Stimulated activated CD8-positive, alpha-beta memory T cell treated with anti-CD3 and anti-CD28 coated beads, Interleukin-4, amount 100 ng/mL, for 4 hours (primary cell): ENCODE measurements around the gene CTNND2.
"Not testable (repeated sequence)": the region's sequence is repeated elsewhere in the genome, so short reads cannot be mapped to it uniquely, and the experiment has no call there.

Experiments used
- DNase-seq, 2 donors: peaks; one replicate each; pipeline ENCODE4 v3.0.0-alpha.2; 2020; ENCODE audit warnings: low read depth in 2 of 2, low spot score in 1 of 2

Gene CTNND2

DNA sequence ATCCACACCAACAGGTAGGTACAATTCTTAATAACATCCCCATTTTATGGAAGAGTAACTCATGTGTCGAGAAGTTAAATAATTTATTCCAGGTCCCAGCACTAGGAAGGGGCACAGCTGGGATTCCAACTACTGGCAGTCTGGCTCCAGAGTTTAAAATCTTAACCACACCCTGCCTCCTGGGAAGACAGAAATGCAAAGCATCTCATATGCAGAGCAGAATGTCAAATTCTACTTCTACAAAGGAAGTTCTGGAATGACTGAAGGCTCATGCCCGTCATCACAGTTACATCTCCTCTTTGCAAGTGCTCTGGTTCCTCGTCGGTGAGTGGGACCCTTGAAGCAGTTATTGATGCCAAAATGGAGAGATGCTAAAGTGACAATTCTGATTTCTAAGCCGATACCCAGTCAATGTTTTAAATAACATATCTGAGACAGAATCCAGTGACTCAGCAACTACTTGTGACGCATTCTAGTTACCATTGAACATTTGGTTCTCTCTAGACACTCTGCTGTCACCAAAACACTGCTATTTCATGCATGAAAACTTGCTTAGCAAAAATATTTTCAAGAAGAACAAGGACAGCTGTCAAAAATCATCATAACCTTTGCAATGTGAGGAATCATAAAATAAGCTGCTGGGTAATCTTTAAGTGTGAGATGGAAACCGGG is 412.7 kb downstream of the CTNND2 start:
- DNase-seq, result no peak

DNA sequence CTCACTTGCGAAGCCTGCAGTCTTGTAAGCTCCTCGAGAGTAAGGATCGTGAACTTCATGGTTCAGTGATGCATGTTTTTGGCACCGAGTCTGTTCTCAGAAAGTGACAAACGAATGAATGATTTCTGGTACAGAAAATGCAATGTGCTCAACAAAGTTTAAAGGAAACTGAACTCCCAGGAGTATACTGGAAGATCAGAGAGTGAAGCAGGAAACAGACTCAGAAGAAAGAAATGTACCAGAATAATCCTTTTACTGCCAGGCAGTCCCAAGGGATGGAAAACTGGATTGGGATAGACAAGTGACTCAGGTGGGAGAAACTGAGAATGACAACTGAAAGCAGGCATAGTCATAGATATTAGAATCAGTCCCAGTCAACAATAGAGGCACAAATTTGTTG is 420.6 kb downstream of the CTNND2 start:
- DNase-seq, result no peak

DNA sequence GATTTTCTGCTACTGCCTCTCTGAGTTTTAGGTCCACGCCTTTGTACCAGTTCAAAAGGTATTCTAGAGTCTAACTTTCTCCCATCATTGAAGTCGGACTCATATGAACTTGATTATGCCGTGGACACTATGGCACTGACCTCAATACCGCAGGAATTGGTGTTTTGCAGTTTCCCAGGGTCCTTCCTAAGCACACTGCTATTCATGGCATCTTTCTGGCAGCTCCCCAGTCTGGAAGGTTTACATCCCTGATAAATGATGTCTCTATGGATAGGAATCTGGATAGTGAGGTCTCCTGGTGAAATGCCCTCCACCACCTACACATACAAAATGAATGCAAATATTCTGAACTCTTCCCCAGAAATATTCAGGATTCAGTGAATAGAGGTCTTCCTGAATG is 422.2 kb downstream of the CTNND2 start:
- no peak for DNase-seq

DNA sequence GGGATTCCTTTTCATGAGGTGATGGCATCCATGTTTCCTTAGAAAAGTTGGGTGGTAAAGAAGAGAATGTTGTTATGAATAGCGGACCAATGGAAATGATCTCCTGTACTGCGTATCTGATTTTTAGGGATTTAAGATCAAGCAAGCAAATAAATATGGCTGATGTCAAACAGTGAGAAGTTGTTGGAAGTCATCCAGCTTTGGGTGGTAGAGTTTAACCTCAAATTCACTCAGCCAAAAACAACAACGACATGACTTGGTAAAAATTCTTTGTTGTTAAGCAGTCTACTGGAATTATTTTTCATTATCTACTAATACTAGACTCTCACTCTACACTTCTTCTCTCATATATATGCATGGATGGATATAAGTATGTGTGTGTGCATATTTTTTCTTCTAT is 426.5 kb downstream of the CTNND2 start:
- DNase-seq, result no peak

DNA sequence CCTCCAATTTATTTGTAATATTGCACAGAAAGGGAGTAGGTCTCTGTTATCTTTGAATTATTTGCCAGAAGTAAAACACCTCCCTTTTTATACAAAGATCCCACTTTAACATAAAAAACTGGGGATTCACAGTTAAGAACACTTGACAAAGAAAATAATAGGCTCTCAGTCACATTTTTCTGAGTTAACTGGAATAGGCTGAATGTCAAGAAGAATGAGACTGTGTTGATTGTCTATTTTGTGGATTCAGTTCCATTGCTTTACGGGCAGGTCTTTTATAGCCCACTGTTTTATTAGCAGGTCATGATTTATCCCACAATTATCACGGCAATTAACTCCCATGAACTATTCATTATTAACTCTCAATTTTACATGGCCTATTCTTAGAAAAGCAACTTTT is 427.4 kb downstream of the CTNND2 start:
- DNase-seq, result no peak

DNA sequence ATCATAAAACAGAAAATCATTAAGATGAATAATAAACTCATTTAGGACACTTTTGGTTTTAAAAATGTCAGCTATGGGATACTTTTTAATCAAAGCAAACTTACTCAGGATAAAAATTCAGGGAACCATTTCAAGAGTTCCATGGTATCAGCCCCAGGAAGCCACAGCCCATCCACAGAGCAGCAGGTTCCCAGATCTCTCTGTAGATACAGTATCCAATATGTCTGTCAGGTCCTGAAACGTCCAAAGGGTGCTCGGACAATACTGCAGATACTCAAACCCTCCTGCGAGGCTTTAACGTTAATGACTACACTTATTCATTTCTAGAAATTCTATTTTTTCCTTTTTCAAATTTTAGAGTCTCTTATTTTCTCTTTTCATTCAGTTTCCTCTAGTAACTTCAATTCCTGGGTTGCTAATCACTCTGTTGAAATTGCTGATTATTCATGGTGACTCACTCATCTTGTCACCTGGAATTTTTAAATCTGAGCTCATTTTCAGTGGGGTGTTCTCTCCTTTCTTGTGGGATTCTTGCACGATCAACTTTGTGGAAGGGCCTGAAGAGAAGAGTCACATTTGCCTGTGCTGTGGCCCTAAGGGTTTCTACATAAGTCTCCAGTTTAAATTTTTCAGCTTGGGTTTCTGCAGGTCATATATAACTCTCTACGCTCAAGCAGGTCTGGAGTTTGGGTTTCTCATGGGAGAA is 435.8 kb downstream of the CTNND2 start:
- DNase-seq, result no peak

DNA sequence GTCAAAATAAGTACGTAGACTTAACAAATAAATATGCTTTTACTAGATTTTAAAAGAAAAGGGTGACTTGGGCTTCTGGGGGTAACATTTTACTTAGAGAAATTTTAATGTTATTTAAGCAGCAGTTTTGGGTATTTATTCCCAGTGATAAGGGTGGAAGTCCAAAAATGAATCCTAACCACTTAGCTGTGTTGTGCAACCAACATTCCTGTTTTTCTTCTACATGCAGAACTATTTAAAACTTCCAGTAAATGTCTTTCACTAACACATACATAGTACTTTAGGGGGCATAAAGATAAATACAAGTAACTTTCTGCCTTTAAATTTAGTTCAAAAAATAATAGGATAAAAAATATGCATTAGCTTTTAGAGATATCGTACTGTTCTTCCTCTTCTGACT is 436.7 kb downstream of the CTNND2 start:
- DNase-seq, result no peak

DNA sequence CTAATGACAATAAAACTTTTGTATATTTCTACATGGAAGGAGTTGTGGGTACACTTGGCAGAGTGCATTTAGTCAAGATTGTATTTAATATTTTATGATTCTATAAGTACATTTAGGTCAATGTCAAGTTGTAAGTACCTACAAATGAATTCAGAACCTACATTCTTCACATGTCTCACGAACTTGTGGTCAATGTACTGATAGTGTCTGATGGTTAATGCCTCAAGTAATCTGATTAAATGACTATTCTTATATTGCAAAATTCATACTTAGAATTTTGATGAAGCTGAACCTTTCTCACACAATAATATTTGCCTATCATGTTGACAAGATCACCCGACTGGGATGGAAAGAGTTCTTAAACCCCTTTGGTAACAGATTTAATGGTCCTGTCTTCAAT is 444.5 kb downstream of the CTNND2 start:
- no peak for DNase-seq

DNA sequence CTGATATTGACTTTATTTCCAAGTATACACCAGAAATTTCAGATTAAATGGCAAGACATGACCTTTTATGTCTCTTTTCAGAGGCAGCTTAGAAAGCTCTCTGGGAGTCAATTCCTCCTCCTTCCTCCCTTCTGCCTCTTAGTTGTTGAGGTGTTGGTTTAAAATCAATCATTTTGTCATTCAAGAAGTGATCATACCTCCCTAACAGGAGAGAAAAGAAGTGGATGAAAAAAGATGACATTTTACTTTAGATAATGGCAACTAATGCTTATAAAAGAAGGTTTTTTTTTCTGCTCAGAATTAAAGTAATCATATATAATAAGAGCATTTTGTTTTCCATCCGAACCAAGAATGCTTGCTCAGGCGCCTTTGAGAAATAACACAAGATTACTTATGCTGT is 448.7 kb downstream of the CTNND2 start:
- DNase-seq, result no peak

DNA sequence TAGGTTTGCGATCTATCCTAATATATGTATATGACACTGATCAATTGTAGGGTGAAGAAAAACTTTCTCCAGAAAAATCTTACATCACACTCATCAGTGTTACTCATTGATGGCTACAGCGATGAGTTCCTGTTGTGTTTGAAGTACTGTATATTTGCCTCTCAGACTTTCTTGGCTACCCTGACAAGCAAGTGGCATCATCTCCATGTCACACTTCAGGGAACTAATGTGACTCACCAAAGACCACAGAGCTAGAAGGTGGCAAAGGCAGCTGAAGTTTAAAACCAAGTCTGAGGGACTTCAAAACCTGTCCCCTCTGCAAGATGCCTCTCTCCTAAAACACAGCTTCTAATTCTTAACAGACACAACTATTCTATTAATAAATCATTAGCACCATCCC is 451.4 kb downstream of the CTNND2 start:
- no peak for DNase-seq

DNA sequence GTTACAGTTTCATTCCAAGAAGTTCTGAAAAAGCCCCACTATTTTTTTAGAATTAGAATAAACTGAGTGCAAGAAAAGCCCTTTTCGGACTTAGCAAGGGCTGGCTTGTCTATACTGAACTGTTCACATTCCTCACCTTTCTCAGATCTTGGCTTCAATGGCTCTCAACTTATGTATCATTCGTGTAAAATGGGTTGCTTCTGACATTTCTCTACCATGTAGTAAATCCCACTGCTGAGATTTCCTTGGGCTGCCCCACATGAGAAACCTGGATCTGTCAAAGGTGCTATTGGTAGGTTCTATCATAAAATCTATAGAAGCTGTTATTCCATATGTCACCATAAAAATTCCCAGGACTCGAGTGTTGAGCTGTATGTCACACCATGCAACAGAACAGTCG is 454.3 kb downstream of the CTNND2 start:
- no peak for DNase-seq

DNA sequence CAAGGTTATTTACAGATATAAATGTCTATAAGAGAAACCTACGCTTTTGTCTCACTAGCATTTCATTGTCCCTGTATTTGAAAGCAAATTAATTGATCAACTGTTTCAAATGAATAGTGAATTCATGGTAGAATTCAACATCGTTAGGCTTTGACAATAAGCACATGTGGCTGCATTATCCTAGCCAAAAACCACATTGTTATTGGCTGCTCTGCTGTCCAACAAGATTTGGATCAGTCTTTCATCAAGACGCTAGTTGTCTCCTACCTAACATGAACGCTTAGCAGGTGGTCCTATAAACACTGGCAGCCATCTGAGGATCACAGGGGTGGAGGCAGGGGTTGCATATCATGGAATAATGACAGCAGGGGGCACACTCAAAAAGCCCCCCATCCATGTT is 455.0 kb downstream of the CTNND2 start:
- DNase-seq, result no peak

DNA sequence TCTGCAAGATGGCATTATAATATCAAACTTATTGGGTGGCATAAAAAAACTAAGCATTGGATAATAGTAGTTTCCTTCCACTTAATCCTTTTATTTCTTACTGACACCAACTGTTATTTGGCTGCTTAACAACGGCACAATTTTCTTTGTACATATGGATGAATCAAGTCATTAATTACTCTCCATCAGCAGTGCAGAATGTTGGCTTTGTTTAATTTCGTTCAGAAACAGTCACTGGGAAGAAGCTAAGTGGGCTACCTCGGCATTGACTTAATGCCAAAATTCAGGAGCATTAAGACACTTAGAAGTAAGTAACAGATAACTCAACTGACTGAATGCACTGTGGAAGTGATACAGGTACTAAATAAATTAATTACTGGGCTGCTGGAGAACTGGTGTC is 460.4 kb downstream of the CTNND2 start:
- DNase-seq, result no peak

DNA sequence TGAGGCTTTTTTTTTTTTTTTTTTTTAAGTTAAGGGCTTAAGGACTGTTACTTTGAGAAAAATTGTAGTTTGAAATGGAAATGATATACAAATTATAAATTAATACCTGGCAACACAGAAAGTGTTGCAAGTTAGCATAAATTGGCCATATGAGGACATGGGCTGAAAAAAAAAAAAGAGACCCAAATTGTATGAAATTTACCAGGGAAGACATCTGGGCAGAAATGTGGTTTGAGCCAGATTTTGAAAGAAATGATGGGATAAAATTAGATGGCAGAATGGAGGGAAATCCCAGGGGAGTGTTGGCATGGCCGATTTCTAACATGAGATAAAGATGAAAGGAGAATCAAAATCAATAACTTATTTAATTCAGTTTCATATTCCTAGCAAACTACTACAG is 472.1 kb downstream of the CTNND2 start:
- DNase-seq, result no peak

DNA sequence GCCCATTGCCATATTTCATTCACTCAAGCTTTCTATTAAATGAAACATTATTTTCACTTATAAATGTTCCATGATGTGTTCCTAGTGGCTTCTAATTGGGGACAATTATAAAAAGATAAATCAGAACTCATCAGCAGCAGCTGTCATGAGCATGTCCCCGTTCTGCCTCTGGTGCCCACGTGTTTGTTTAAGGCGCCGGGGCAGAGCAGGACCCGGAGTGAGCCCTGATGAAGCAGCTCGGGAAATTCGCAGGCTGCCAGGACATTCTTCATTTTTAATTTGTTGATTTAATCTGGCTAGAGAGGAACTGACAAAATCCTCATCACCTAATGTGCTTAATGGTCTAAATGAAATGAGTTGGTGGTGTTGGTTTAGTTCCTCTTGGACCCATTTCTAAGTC is 475.0 kb downstream of the CTNND2 start:
- DNase-seq, result no peak

DNA sequence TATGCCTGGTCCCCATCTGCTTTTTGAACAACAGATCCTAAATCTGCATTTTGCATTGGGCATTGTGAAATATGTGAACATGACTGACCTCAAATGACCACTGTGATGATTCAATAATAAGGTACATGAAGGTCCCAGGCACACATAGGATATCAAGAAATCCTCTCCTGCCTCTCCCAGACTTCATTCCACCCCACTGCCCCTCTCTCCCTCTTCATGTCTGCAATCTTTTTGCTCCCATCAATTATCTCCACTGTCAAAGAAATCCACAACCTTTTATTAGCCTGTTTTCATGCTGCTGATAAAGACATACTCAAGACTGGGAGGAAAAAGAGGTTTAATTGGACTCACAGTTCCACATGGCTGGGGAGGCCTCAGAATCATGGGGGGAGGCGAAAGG is 476.7 kb downstream of the CTNND2 start:
- no peak for DNase-seq

DNA sequence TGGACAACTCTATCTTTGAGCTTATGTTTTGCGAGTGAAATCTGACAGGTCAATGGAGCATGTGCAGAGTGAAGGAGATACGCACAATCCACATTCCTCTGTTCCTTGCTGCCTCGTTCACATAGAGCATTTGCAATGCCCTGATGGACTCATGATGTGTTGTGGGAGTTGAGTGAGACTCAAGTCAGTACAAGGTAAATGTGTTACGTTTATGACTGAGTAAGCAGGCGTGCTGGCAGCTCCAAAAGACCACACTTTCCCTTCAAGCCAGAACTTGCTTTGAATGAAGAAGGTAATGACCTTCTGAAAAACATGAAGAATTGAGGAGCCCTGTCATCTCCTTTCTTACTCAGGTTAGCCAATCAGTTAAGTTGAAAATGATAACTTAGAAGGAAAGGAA is 477.8 kb downstream of the CTNND2 start:
- DNase-seq, result no peak

DNA sequence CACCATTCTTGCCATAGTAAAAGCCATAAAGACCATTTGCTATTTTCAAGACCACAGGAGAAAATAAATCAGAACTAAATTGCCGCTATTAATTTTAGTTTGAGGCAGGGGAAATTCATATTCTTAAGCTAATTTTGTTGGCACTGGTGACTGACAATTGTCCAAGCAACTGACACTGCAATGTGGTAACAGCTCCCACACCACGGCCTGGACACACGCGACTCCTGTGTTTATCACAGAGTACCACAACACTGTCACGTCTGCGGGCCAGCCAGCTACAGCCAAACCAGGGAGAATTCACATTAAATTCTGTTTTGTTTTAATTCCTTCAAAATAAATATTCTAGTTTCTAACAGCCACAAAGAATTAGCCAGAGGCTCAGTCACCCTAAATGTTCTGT is 481.9 kb downstream of the CTNND2 start:
- no peak for DNase-seq

DNA sequence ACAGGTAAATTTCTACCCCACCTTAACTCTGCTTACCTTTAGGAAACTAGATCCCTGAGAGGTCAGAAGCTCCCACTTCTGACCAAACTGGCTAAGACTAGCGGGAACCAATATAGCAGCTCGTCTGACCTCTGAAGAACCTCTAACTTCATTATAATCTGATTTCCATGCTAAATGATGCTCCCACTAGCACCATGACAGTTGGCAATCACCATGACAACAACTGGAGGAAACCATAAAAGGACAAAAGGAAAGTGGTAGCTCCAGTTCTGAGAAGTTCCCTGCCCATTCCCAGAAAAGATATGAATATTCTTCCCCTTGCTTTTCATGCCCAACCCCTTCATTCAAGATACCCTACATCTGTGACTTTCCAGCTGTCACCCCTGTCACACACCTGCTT is 483.3 kb downstream of the CTNND2 start:
- no peak for DNase-seq

DNA sequence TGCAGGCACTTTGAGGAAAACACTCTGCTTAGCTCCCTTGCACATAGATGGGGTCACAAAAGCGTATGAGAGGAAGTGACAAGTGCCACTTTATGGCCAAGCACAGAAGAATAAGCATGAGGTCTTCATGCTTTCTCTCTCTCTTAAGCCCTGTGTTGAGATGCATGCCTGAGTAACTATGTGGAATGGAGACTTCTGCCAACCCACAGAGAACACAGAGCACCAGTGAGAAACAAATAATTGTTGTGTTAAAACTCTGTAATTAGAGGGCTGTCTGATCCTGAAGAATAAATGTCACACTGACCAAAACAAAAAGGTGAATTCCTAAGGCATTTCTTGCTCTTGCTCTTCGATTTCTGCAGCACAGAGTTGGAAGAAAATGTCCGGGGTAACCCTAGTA is 488.5 kb downstream of the CTNND2 start:
- DNase-seq, result no peak

DNA sequence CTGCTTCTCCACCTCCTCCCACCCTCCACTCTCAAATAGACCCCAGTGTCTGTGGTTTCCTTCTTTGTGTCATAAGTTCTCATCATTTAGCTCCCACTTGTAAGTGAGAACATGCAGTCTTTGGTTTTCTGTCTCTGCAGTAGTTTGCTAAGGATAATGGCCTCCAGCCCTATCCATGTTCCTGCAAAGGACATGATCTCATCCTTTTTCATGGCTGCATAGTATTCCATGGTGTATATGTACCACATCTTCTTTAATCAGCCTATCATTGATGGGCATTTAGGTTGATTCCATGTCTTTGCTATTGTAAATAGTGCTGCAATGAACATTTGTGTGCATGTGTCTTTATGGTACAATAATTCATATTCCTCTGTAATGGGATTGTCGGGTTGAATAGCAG is 489.5 kb downstream of the CTNND2 start:
- not testable (repeated sequence) for DNase-seq

DNA sequence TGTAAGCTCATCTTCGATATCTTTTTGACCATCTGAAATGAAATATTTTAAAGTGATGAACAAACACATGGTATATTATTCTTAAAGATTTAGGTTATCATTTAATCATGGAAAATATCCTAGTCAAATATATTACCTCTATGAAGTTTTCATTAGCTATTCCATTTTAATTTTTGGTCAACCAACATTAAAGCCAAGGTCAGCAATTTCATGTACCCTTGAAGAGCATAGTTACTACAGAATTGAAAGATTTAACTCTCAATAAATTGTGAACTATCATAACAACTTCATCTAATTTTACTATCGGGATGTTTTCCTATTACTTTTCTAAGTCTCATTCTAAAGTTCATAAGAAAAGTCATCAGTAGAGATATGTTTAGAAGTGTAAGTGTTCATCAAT is 492.6 kb downstream of the CTNND2 start:
- DNase-seq, result no peak

DNA sequence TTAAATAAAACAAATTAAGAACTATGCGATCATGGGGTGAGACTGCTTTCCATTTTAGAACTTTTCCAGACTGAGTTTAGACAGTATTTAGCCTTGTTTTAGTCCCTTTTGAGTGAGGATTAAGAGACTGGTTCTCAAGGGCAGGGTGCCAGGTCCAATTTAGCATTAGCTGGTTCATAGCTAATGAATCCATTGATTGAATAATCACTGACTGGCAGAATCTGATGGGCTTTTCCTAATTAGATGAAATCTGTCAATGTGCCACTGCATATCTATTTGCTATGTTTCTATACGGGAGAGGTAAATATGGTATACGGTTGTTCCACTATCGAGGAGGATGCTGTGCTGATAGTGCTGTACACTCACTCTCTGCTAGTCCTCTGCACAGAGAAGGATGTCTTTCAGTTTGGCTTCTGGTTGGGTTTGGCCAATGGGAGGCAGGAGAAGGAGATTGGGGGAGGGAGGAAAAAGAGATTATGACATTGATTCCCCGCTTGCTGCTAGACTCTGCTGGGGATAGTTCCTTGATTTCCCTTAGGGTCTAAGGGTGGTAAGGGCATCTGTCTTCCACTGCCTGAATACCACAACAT is 496.6 kb downstream of the CTNND2 start:
- no peak for DNase-seq
